GM18499 (cell line): Measurements from ENCODE around the gene SRRT.
A peak's percentile ranks its signal among the peaks of the same experiment; 100 is the strongest.

ENCODE experiments used
- ATAC-seq: cut with Tn5 transposase; IDR thresholded peaks from one replicate; pipeline ENCODE4 v1.9.1; 2021; ENCODE audit warnings: moderate number of reproducible peaks; ENCODE audit not compliant: insufficient read depth, unreplicated experiment

The SRRT gene, protein sequence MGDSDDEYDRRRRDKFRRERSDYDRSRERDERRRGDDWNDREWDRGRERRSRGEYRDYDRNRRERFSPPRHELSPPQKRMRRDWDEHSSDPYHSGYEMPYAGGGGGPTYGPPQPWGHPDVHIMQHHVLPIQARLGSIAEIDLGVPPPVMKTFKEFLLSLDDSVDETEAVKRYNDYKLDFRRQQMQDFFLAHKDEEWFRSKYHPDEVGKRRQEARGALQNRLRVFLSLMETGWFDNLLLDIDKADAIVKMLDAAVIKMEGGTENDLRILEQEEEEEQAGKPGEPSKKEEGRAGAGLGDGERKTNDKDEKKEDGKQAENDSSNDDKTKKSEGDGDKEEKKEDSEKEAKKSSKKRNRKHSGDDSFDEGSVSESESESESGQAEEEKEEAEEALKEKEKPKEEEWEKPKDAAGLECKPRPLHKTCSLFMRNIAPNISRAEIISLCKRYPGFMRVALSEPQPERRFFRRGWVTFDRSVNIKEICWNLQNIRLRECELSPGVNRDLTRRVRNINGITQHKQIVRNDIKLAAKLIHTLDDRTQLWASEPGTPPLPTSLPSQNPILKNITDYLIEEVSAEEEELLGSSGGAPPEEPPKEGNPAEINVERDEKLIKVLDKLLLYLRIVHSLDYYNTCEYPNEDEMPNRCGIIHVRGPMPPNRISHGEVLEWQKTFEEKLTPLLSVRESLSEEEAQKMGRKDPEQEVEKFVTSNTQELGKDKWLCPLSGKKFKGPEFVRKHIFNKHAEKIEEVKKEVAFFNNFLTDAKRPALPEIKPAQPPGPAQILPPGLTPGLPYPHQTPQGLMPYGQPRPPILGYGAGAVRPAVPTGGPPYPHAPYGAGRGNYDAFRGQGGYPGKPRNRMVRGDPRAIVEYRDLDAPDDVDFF

DNA sequence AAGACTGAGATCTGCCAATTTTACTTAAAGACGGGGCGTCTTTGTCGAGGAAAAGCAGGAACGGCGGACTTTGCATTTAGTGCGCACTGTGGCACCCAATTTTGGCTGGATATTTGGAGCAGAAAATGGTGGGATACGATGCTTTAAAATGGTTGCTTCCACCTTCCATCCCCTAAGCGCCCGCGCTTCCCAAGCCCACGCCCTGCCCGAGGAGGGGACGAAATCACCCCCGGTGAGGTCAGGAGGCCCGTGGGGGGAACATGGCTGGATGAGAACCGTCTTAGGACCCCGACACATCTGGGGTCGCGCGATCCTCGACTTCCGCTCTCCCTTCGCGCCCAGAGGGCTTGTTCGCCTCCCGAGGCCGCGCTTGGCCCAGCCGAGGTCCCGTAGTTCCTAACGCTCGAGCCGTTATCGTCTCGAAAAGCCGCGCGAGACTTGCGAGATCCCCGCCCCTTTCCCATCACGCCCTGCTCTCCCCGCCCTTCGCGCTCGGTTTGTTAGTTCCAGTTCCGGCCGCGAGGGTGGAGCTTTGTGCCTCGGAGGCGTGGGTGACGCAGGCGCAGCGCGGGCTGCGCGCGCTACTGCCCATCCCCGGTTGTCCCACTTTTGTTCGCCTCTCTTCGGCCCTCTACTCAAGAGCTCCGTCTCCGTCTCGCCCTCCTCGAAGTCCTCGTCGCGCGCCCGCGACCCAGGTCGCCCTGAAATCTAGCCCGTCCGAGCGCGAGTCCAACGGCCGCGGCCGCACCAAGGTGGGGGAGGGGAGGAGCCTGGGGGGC is at the start of gene SRRT:
Gene SRRT (plus strand): TSS at position 527 of the 779 bp plus-strand sequence. CDS start 488 bp downstream, outside the sequence.
- ATAC-seq, result peak; percentile 65

GRCh38 chr7:100825215-100825671 is 49.7 kb upstream of the SRRT start:
- no peak for ATAC-seq

GRCh38 chr7:100825751-100826513 is 49.0 kb upstream of the SRRT start:
- ATAC-seq, result no peak

GRCh38 chr7:100826514-100827329 is 48.2 kb upstream of the SRRT start:
- no peak for ATAC-seq

DNA sequence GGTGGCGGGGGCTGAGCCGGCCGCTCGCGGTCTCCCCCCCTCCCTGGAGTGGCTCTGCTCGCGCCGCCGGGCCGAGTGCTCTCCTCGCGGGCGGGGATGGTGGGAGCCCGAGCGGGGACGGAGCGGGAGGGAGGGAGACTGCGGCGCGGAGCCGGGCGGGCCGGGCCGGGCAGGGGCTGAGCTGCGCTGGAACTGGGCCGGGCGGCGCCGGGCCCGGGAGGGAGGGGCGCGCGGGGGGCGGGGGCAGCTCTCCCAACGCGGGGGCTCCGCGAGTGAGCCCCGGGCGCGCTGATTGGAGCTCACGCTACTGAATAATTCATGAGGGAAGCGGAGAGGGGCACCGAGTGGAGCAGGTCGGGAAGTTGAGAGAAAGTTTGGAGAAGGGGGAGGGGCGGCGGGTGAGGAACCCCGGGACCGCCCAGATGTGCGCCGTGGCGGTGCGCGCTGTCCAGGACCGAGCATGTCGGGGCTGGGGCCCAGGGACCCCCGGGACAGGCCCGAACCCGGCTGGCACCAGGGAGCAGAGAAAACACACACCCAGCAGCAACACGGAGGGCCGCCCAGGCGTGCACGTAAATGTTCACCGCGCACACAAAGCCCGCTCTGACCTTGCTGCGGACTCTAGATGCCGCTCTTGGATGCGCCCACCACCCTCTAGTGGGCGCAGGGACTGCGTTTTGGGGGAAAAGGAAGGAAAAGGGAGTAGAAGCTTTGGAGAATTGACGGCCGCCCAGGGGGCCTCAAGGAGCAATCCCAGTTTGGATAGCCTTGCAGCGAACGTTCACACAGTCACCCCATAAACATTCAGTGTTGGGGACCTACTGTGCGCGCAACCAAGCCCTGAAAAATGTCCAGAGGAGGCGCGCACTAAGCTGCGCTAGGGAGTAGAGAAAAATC is 47.3 kb upstream of the SRRT start, which contains the start of gene EPHB4:
Gene EPHB4 (minus strand): TSS at position 194 of the 897 bp plus-strand sequence. CDS start 493 bp downstream, outside the sequence.
- no peak for ATAC-seq

DNA sequence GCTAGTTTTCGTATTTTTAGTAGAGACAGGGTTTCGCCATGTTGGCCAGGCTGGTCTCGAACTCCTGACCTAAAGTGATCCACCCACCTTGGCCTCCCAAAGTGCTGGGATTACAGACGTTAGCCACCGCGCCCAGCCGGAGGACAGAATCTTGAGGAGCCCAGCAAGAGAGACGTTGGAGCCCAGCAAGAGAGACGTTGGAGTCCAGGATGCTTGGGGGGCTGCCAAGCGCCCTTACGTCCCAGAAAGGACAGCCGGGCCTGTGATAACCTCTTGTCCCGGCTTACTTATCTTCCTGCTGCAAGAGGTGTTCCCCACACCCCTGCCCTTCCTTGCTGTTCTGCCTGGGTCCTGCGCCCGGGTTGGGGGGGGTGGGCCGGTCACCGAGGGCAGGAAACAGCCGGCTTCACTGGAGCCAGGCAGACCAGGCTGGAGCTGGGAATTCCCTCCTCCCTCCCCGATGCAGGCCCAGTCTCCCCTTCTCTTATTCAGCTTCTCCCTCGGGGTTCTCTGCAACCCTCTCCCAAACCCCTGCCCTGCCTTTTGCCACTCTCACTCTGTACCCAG is 45.7 kb upstream of the SRRT start:
- ATAC-seq, result no peak

DNA sequence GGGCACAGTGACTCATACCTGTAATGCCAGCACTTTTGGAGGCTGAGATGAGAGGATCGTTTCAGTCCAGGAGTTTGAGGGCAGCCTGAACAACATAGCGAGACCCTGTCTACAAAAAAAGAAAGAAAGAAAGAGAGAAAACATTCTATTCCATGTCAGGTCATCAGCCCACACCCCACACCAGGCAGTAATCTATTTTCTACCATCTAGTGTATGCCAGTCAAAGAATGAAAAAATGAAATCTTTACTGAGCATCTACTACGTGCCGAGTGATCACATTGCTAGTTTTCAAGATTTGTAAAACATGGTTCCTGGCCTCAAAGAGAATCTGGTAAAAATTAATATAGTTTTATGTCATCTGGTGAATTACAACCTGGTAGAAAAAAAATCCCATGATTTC is 44.5 kb upstream of the SRRT start:
- no peak for ATAC-seq

GRCh38 chr7:100832281-100832633 is 42.6 kb upstream of the SRRT start:
- no peak for ATAC-seq

DNA sequence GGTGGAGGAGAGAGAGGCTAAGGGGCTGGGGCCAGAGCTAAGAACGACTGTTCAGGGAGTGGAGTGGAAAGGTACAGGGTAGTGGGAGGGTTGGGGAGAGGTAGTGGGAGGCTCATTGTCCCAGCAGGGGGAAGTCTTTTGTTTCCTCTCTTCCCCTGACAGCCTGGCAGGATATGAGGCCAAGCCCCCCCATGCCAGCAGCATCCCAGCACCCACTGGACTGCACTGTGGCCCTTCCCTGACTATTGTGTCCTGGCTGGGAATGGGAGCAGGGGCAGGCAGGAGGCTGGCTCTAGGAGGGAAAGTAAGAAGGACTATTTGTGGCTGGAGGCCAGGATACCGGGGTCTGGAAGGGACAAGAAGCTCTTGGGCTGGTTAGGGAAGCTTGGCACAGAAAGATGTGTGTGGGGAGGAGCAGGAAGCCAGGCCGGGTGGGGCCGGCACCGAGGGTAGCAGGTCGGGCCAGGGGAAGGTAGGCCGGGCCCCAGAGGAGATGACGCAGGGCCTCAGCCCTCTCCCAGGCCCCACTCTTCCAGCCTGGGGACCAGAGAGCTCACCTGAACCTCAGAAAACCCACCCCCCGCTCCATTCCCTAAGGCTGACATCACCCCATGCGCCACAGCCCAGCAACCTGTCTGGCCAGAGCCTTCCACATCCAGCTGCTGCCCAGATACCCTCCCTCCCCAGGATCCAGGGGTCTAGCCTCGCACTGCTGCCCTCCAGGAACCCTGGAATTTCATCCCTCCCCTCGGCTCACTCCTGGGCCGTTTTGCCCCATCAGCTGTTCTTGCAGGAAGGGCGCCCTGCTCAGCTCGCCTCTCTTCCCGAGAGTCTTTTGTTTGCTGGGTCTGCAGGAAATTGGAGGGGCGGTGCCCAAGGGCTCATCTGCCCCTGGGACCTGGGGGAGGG is 38.7 kb upstream of the SRRT start:
- no peak for ATAC-seq

GRCh38 chr7:100836812-100837098 is 38.1 kb upstream of the SRRT start:
- no peak for ATAC-seq

GRCh38 chr7:100837099-100837836 is 37.6 kb upstream of the SRRT start:
- ATAC-seq, result no peak

DNA sequence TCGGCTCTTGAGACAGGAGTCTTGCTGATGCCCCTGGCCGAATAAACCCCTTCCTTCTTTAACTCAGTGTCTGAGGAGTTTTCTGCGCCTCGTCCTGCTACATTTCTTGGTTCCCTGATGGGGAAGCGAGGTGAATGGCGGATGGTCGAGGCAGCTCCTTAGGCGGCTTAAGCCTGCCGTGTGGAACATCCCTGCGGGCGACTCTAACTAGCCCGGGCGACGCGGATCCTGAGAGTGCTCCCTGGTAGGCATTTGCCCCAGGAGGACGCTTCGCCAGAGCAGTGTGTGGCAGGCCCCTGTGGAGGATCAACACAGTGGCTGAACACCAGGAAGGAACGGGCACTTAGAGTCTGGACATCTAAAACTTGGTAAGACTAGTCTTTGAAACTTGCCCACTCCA is 35.5 kb upstream of the SRRT start:
- ATAC-seq, result no peak

DNA sequence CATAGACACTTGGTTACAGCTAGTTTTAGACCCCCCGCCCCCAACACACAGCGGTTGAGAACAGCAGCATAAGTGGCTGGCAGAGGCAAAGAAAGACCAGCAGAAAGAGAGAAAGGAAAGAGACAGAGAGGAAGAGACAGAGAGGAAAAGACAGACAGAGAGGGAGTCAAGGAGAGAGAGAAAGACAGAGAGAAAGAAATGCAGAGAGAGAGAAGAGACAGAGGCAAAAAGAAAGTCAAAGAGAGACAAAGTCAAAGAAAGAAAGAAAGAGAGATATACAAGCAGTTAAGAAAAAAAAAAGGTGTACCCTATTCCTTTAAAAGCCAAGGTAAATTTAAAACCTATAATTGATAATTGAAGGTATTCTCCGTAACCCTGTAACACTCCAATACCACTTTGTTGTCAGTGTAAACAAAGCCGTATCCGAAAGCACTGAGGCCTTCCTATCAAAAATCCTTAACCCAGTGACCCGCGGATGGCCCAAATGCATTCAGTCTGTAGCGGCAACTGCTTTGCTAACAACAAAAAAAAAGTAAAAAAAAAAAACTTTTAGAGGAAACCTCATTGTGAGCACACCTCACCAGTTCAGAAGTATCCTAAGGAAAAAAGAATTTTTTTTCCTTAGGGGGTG is 34.3 kb upstream of the SRRT start:
- ATAC-seq, result no peak

DNA sequence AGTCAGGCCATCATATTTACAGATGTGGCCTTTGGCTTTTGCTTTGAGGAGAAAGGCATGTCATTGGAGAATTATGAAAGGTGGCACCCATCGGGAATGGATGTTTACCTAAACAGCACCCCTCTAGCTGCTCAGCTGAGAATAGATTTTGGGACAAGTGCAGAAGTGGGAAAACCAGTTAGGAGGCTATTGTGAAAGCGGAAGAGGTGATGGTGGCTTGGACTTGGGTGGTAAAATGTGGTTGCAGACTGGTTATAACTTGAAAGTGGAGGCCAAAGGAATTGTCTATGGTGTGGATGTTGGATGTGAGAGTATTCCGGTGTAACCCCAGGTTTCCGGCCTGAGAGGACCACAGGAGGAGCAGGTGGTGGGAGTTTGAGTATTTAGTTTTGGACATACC is 27.5 kb upstream of the SRRT start:
- no peak for ATAC-seq

- no peak for ATAC-seq
Observed at GRCh38 chr7:100852048-100852872, 22.6 kb upstream of the SRRT start, which contains the start of gene SLC12A9. Gene SLC12A9 (plus strand): TSS chr7:100852713. CDS start chr7:100854198, 1,485 bp downstream.
